Osteoblast (primary cell): Measurements from ENCODE around the gene RECQL5. TPM values are rescaled to one million over a fixed set of nuclear protein-coding genes. Genes with fewer than 3 reads are reported as not detected.
A peak's percentile ranks its signal among the peaks of the same experiment; 100 is the strongest.

Source experiments
- DNase-seq: peaks from one replicate; pipeline ENCODE4 v3.0.0; 2011; ENCODE audit warnings: low spot score, mixed read lengths; ENCODE audit not compliant: insufficient read length; ENCODE audit errors: missing footprints
- H2AFZ ChIP-seq: 2 replicates; pipeline ENCODE4 v1.6.0; 2011; ENCODE audit warnings: mild to moderate bottlenecking, low read length
- H3K27ac ChIP-seq: 2 replicates; pipeline ENCODE4 v1.5.1; 2011; ENCODE audit warnings: mild to moderate bottlenecking, low read depth, low read length, moderate library complexity
- H3K27me3 ChIP-seq: 2 replicates; pipeline ENCODE4 v1.6.0; 2012; ENCODE audit warnings: mild to moderate bottlenecking, control low read depth, inconsistent platforms, low read length, moderate library complexity; ENCODE audit not compliant: insufficient read depth
- H3K36me3 ChIP-seq: 2 replicates; pipeline ENCODE4 v1.5.1; 2011; ENCODE audit warnings: mild to moderate bottlenecking, low read length, control low read depth, moderate library complexity; ENCODE audit not compliant: insufficient read depth
- H3K4me1 ChIP-seq: 2 replicates; pipeline ENCODE4 v1.5.1; 2011; ENCODE audit warnings: mild to moderate bottlenecking, low read length, control low read depth, moderate library complexity; ENCODE audit not compliant: insufficient read depth
- H3K4me2 ChIP-seq: 2 replicates; pipeline ENCODE4 v1.6.0; 2011; ENCODE audit warnings: mild to moderate bottlenecking, low read length; ENCODE audit not compliant: insufficient read depth
- H3K4me3 ChIP-seq: fragments of 200-600 bp; sonication (generic); 3 replicates; pipeline ENCODE4 v1.5.1; 2012; ENCODE audit warnings: mild to moderate bottlenecking, low read length, inconsistent platforms; ENCODE audit not compliant: insufficient read depth
- H3K79me2 ChIP-seq: 2 replicates; pipeline ENCODE4 v1.6.0; 2012; ENCODE audit warnings: mild to moderate bottlenecking, low read length, control low read depth, inconsistent platforms; ENCODE audit not compliant: insufficient read depth
- H3K9me3 ChIP-seq: 2 replicates; pipeline ENCODE4 v1.5.1; 2011; ENCODE audit warnings: low read depth, low read length, control low read depth
- H4K20me1 ChIP-seq: 2 replicates; pipeline ENCODE4 v1.6.0; 2012; ENCODE audit warnings: mild to moderate bottlenecking, low read length, control low read depth; ENCODE audit not compliant: insufficient read depth
- CTCF ChIP-seq: IDR thresholded peaks from 2 replicates; pipeline ENCODE4 v1.5.1; 2011; ENCODE audit warnings: mild to moderate bottlenecking, low read depth, low read length, moderate library complexity; ENCODE audit errors: extremely low read depth
- total RNA-seq: library from RNA; depleted of rRNA; stranded (reverse); fragments of >200 nt; gene quantifications from 2 replicates; pipeline ENCODE4 v1.2.3, GENCODE V29; 2012

The RECQL5 gene
- total RNA-seq, 1 donor, result 17.7 TPM

- Histone ChIP-seq H2AFZ (no peak overlapping the region), H3K4me1 (peaks cover 15% of the 10 kb centered on the region), H3K27me3 (no peaks in the 10 kb centered on the region), H4K20me1 (no peaks in the 10 kb centered on the region), H3K4me2 (no peak overlapping the region), H3K27ac (no peak overlapping the region), H3K79me2 (peaks cover 4% of the 10 kb centered on the region), H3K9me3 (no peaks in the 10 kb centered on the region), H3K36me3 (peaks cover 66% of the 10 kb centered on the region), H3K4me3 (no peak overlapping the region)
- DNase-seq, result no peak
- TF ChIP-seq CTCF, result no peak
Observed at GRCh38 chr17:75704963-75705875, 38.3 kb upstream of the RECQL5 start.

GRCh38 chr17:75703591-75703990 lies 36.6 kb upstream of the RECQL5 start:
- H3K27ac ChIP-seq, result no peak overlapping the region
- peaks cover 23% of the 10 kb centered on the region for H3K4me1 ChIP-seq
- H3K9me3 ChIP-seq, result no peaks in the 10 kb centered on the region
- peaks cover 7% of the 10 kb centered on the region for H3K79me2 ChIP-seq
- no peak for DNase-seq
- H3K4me3 ChIP-seq, result no peak overlapping the region
- peaks cover 67% of the 10 kb centered on the region for H3K36me3 ChIP-seq
- H3K4me2 ChIP-seq, result no peak overlapping the region
- H2AFZ ChIP-seq, result no peak overlapping the region
- no peaks in the 10 kb centered on the region for H3K27me3 ChIP-seq
- TF ChIP-seq CTCF, result no peak
- H4K20me1 ChIP-seq, result no peaks in the 10 kb centered on the region

DNA sequence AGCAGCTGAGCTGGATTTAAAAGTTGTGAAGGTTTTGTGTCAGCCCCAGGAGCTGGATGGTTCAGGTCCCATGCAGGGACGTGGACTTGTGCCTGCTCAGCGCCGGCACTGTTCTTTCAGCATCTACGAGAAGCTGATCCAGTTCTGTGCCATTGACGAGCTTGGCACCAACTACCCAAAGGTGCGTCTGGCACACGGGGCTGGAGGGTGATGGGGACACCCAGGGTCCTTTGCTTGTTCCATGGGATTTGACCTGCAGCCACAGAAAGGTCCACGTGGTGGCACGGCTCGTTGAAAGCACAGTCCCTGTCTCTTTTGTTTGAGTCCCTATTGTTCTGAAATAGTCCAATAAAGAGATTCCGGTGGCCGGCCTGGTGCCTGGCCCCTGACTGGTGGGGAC lies 36.2 kb upstream of the RECQL5 start:
- no peak overlapping the region for H2AFZ ChIP-seq
- peaks cover 63% of the 10 kb centered on the region for H3K36me3 ChIP-seq
- H4K20me1 ChIP-seq, result no peaks in the 10 kb centered on the region
- DNase-seq, result no peak
- H3K4me2 ChIP-seq, result no peak overlapping the region
- H3K4me1 ChIP-seq, result peaks cover 23% of the 10 kb centered on the region
- H3K27me3 ChIP-seq, result no peaks in the 10 kb centered on the region
- no peak overlapping the region for H3K4me3 ChIP-seq
- no peak overlapping the region for H3K27ac ChIP-seq
- TF ChIP-seq CTCF, result no peak
- H3K9me3 ChIP-seq, result no peaks in the 10 kb centered on the region
- peaks cover 8% of the 10 kb centered on the region for H3K79me2 ChIP-seq

- DNase-seq, result no peak
- Histone ChIP-seq H3K79me2 (peaks cover 13% of the 10 kb centered on the region), H3K9me3 (no peaks in the 10 kb centered on the region), H3K27me3 (no peaks in the 10 kb centered on the region), H3K4me3 (no peak overlapping the region), H4K20me1 (no peaks in the 10 kb centered on the region), H3K4me1 (peaks cover 21% of the 10 kb centered on the region), H3K27ac (peak overlapping the region; percentile 90), H3K36me3 (peaks cover 54% of the 10 kb centered on the region), H3K4me2 (peak overlapping the region; percentile 24), H2AFZ (no peak overlapping the region)
- TF ChIP-seq CTCF, result no peak
Observed at GRCh38 chr17:75701288-75701687, 34.3 kb upstream of the RECQL5 start.
